Endothelial cell of umbilical vein (primary cell): Measurements from ENCODE around the gene KCND2. TPM values are rescaled to one million over a fixed set of nuclear protein-coding genes. Genes with fewer than 3 reads are reported as not detected.
"Not testable (repeated sequence)": the region's sequence is repeated elsewhere in the genome, so short reads cannot be mapped to it uniquely, and the experiment has no call there.

Source experiments
- BruUV-seq: library from RNA; stranded (reverse); fragments of 400-500 nt; replicated peaks from 2 replicates; lab custom pipeline; 2021; lab: Mats Ljungman, UMichigan
- CTCF ChIA-PET: fragments of 300-600, 350-600 bp; sonication (Branson Sonifier 250); formaldehyde crosslinking; loops from one replicate; lab custom pipeline; 2021; ENCODE audit warnings: antibody characterized with exemption, inconsistent platforms; lab: Charles Lee
- POLR2A ChIA-PET: fragments of 300-600, 350-600 bp; sonication (Branson Sonifier 250); formaldehyde crosslinking; loops from one replicate; lab custom pipeline; 2021; ENCODE audit warnings: antibody characterized with exemption, inconsistent platforms; lab: Charles Lee
- DNase-seq: peaks from one replicate; pipeline ENCODE4 v3.0.0-alpha.2; 2011; ENCODE audit warnings: low read depth, low spot score
- FAIRE-seq: peaks from 2 replicates; lab custom pipeline; 2011; peaks lifted over from hg19 to GRCh38; lab: Jason Lieb, UNC
- H2AFZ ChIP-seq: 2 replicates; pipeline ENCODE4 v1.6.0; 2012; ENCODE audit warnings: low read depth, low read length, control low read depth, inconsistent platforms
- H3K27ac ChIP-seq: 2 replicates; pipeline ENCODE4 v1.5.1; 2011; ENCODE audit warnings: low read depth, mild to moderate bottlenecking, control low read depth, low read length, moderate library complexity; ENCODE audit not compliant: insufficient read depth
- H3K27me3 ChIP-seq, 2 experiments: 2 replicates each; pipeline versions ENCODE4 v1.6.0 to v1.6.1; 2011; ENCODE audit warnings: low read length in 2 of 2, mixed read lengths in 1 of 2; ENCODE audit not compliant: control insufficient read depth in 2 of 2, insufficient read depth in 2 of 2
- H3K36me3 ChIP-seq, 2 experiments: 2 replicates in 1 of 2; 3 replicates in 1 of 2; pipeline ENCODE4 v1.5.1; 2011; ENCODE audit warnings: low read length in 2 of 2, mild to moderate bottlenecking in 1 of 2, moderate library complexity in 1 of 2; ENCODE audit not compliant: control insufficient read depth in 2 of 2, insufficient read depth in 2 of 2; ENCODE audit errors: extremely low read depth in 1 of 2
- H3K4me1 ChIP-seq: 3 replicates; pipeline ENCODE4 v1.5.1; 2011; ENCODE audit warnings: mild to moderate bottlenecking, low read length; ENCODE audit not compliant: control insufficient read depth, insufficient read depth; ENCODE audit errors: extremely low read depth
- H3K4me2 ChIP-seq: 2 replicates; pipeline ENCODE4 v1.6.1; 2011; ENCODE audit warnings: low read length, control low read depth, mixed read lengths; ENCODE audit not compliant: insufficient read depth
- H3K4me3 ChIP-seq, 3 experiments: fragments of 200-600 bp in 1 of 3; sonication (generic), shearing (Covaris generic) in 1 of 3; replicated peaks in 1 of 3; 2 replicates each; pipeline ENCODE4 v1.5.1; 2011 to 2016; ENCODE audit warnings: control low read depth in 3 of 3, low read length in 3 of 3, mild to moderate bottlenecking in 2 of 3, inconsistent platforms in 1 of 3, low read depth in 1 of 3, moderate library complexity in 1 of 3; ENCODE audit not compliant: insufficient read depth in 1 of 3
- H3K79me2 ChIP-seq: 2 replicates; pipeline ENCODE4 v1.6.0; 2012; ENCODE audit warnings: low read length, inconsistent platforms; ENCODE audit not compliant: control insufficient read depth, insufficient read depth
- H3K9ac ChIP-seq: replicated peaks from 2 replicates; pipeline ENCODE3; 2011; ENCODE audit warnings: low read length, control low read depth; ENCODE audit not compliant: insufficient read depth; ENCODE audit errors: extremely low read depth
- H3K9me1 ChIP-seq: replicated peaks from 3 replicates; pipeline ENCODE4 v1.6.0; 2011; ENCODE audit warnings: mild to moderate bottlenecking, low read length; ENCODE audit not compliant: control insufficient read depth, insufficient read depth; ENCODE audit errors: extremely low read depth
- H3K9me3 ChIP-seq: replicated peaks from 2 replicates; pipeline ENCODE4 v1.5.1; 2012; ENCODE audit warnings: low read length, inconsistent platforms; ENCODE audit not compliant: control insufficient read depth, insufficient read depth
- H4K20me1 ChIP-seq: replicated peaks from 2 replicates; pipeline ENCODE3; 2011; ENCODE audit warnings: mild to moderate bottlenecking, low read length; ENCODE audit not compliant: control insufficient read depth, insufficient read depth; ENCODE audit errors: extremely low read depth
- FOS ChIP-seq: IDR thresholded peaks from 2 replicates; pipeline ENCODE4 v1.6.1; 2011; ENCODE audit warnings: mild to moderate bottlenecking, low read length, moderate library complexity, borderline replicate concordance; ENCODE audit not compliant: insufficient read depth
- MYC ChIP-seq: IDR thresholded peaks from one replicate; pipeline ENCODE4 v1.6.1; 2011; ENCODE audit warnings: mild to moderate bottlenecking, low read depth, low read length
- POLR2A ChIP-seq: IDR thresholded peaks from 2 replicates; pipeline ENCODE4 v1.6.1; 2012; ENCODE audit warnings: low read depth, mild to moderate bottlenecking, control low read depth, low read length
- dilution Hi-C: fragments of 300-500 bp; cut with MboI; formaldehyde crosslinking; loops from one replicate; pipeline ENCODE4 v1.15.0; 2019; ENCODE audit warnings: low sequenced_read_pairs; ENCODE audit not compliant: extremely low pct_ligation_motif_present
- intact Hi-C: fragments of 100-400 bp; cut with micrococcal nuclease; formaldehyde crosslinking; loops from one replicate; pipeline ENCODE4 v1.10.0; 2022
- polyA plus RNA-seq, 4 experiments: library from polyadenylated mRNA; depleted of rRNA in 3 of 4; stranded (reverse) in 3 of 4; unstranded in 1 of 4; fragments of >200 nt; gene quantifications; 2 replicates each; pipeline versions ENCODE4 v1.2.1 to v1.2.3, GENCODE V29; 2011 to 2012; ENCODE audit warnings: missing spikeins in 1 of 4
- total RNA-seq: library from RNA; stranded (reverse); gene quantifications from 2 replicates; pipeline ENCODE4 v1.2.3, GENCODE V29; 2021
- TF ChIP-seq, protein P1 (sequence below), 2 donors: IDR thresholded peaks; 1 replicate in 1 of 2; 2 replicates in 1 of 2; pipeline ENCODE4 v1.5.1; 2011; ENCODE audit warnings: low read length in 2 of 2, mild to moderate bottlenecking in 2 of 2, moderate library complexity in 2 of 2, control low read depth in 1 of 2, inconsistent platforms in 1 of 2, low read depth in 1 of 2; ENCODE audit not compliant: insufficient read depth in 1 of 2; ENCODE audit errors: extremely low read depth in 1 of 2

The KCND2 gene
- total and polyA plus RNA-seq, 2 donors (not counting 3 experiments of a cell fraction or from before 2014, with no cell fraction given), result not detected

DNA sequence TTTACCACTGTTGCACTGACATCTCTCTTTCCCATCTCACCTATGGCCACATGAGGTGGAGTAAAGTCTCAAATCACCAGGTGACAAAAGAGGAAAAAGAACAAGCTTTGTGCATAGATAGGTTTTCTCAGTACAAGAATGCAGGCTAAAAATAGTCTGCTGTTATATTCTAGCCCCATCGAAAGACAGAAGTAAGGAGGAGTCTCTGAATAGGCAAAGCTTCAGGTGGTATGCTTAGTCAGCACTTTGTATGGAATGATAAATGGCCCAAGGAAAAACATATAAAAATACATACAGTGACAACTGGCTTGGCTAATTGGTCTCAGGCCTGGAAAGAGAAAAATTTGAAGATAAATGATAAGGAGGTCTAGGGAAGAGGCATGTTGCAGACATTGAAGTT is 39.6 kb upstream of the KCND2 start:
- Histone ChIP-seq H3K79me2 (no peaks in the 10 kb centered on the region), H3K4me3 (no peak overlapping the region), H2AFZ (no peak overlapping the region), H3K9ac (no peak overlapping the region), H3K4me1 (no peaks in the 10 kb centered on the region), H3K4me2 (no peak overlapping the region), H3K9me1 (no peaks in the 10 kb centered on the region), H3K27me3 (no peaks in the 10 kb centered on the region), H4K20me1 (no peaks in the 10 kb centered on the region), H3K9me3 (no peaks in the 10 kb centered on the region), H3K36me3 (no peaks in the 10 kb centered on the region), H3K27ac (no peak overlapping the region)
- POLR2A ChIA-PET, result no interaction called here
- CTCF ChIA-PET, result no interaction called here
- DNase-seq (no peak), FAIRE-seq (no peak)
- no peak for TF ChIP-seq FOS
- TF ChIP-seq POLR2A, result no peak
- TF ChIP-seq MYC, result no peak
- TF ChIP-seq, protein P1, sequence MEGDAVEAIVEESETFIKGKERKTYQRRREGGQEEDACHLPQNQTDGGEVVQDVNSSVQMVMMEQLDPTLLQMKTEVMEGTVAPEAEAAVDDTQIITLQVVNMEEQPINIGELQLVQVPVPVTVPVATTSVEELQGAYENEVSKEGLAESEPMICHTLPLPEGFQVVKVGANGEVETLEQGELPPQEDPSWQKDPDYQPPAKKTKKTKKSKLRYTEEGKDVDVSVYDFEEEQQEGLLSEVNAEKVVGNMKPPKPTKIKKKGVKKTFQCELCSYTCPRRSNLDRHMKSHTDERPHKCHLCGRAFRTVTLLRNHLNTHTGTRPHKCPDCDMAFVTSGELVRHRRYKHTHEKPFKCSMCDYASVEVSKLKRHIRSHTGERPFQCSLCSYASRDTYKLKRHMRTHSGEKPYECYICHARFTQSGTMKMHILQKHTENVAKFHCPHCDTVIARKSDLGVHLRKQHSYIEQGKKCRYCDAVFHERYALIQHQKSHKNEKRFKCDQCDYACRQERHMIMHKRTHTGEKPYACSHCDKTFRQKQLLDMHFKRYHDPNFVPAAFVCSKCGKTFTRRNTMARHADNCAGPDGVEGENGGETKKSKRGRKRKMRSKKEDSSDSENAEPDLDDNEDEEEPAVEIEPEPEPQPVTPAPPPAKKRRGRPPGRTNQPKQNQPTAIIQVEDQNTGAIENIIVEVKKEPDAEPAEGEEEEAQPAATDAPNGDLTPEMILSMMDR (IDR thresholded peaks at IDR 0.05; ENCODE audit: extremely low read depth in 1 of 2, insufficient read depth in 1 of 2, low read depth in 1 of 2, low read length in 2 of 2), result no peak
- intact Hi-C loops, result no loop called here
- BruUV-seq, result no TSS peak
- dilution Hi-C loops, result no loop called here

DNA sequence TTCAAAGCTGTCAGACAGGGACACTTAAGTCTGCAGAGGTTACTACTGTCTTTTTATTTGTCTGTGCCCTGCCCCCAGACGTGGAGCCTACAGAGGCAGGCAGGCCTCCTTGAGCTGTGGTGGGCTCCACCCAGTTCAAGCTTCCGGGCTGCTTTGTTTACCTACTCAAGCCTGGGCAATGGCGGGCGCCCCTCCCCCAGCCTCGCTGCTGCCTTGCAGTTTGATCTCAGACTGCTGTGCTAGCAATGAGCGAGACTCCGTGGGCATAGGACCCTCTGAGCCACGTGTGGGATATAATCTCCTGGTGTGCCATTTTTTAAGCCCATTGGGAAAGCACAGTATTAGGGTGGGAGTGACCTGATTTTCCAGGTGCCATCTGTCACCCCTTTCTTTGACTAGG is 32.6 kb upstream of the KCND2 start:
- FAIRE-seq, H2AFZ ChIP-seq, H3K4me3 ChIP-seq, H3K9me3 ChIP-seq, H3K9me1 ChIP-seq, POLR2A ChIA-PET, DNase-seq, H3K9ac ChIP-seq, CTCF ChIA-PET, BruUV-seq, H3K27me3 ChIP-seq, H3K79me2 ChIP-seq, H3K27ac ChIP-seq, H3K4me2 ChIP-seq, H4K20me1 ChIP-seq, H3K4me1 ChIP-seq, H3K36me3 ChIP-seq, intact Hi-C loops, dilution Hi-C loops: not testable (repeated sequence)
